HepG2 (cell line): ENCODE measurements around the gene PAK1. TPM values are rescaled to one million over a fixed set of nuclear protein-coding genes. Genes with fewer than 3 reads are reported as not detected.

Experiments used
- GPBP1L1 ChIP-seq: sonication (generic); formaldehyde crosslinking; IDR thresholded peaks from 2 replicates; pipeline ENCODE4 v1.5.0; 2020; ENCODE audit warnings: mild to moderate bottlenecking, missing genetic modification reagents
- HCFC1 ChIP-seq: fragments of 150-350 bp; IDR thresholded peaks from 2 replicates; pipeline ENCODE4 v1.6.1; 2014; ENCODE audit warnings: low read depth, low read length
- POLR2G ChIP-seq: fragments of 200-400 bp; formaldehyde crosslinking; IDR thresholded peaks from 2 replicates; pipeline ENCODE4 v1.6.1; 2018; ENCODE audit warnings: mild to moderate bottlenecking, low read depth, low read length, moderate library complexity
- RAD21 ChIP-seq: fragments of 450-650 bp; formaldehyde crosslinking; IDR thresholded peaks from 2 replicates; pipeline ENCODE4 v1.5.0; 2020; ENCODE audit warnings: mild to moderate bottlenecking
- REPIN1 ChIP-seq: sonication (generic); formaldehyde crosslinking; IDR thresholded peaks from 2 replicates; pipeline ENCODE4 v1.8.0; 2022; ENCODE audit warnings: missing genetic modification reagents, low read depth, mild to moderate bottlenecking, borderline replicate concordance
- SUZ12 ChIP-seq: fragments of 150-350 bp; IDR thresholded peaks from 2 replicates; pipeline ENCODE4 v1.6.1; 2014; ENCODE audit warnings: low read depth, low read length
- ZNF280D ChIP-seq: sonication (generic); formaldehyde crosslinking; IDR thresholded peaks from 2 replicates; pipeline ENCODE4 v1.5.1; 2020; ENCODE audit warnings: mild to moderate bottlenecking, missing genetic modification reagents
- ZNF574 ChIP-seq: sonication (generic); formaldehyde crosslinking; IDR thresholded peaks from 2 replicates; pipeline ENCODE4 v1.4.0; 2020; ENCODE audit warnings: missing genetic modification reagents
- ZNF607 ChIP-seq: sonication (generic); formaldehyde crosslinking; IDR thresholded peaks from 2 replicates; pipeline ENCODE4 v1.5.1; 2020; ENCODE audit warnings: missing genetic modification reagents, mild to moderate bottlenecking, borderline replicate concordance
- ZNF678 ChIP-seq: sonication (generic); formaldehyde crosslinking; IDR thresholded peaks from 2 replicates; pipeline ENCODE4 v1.4.0; 2020; ENCODE audit warnings: mild to moderate bottlenecking, missing genetic modification reagents
- ZSCAN12 ChIP-seq: sonication (generic); formaldehyde crosslinking; IDR thresholded peaks from 2 replicates; pipeline ENCODE4 v1.9.0; 2021; ENCODE audit warnings: mild to moderate bottlenecking, missing genetic modification reagents
- polyA plus RNA-seq, 8 experiments: library from polyadenylated mRNA; depleted of rRNA in 3 of 8; stranded (reverse) in 7 of 8; unstranded in 1 of 8; fragments of >200 nt; fragmentation: Illumina TruSeq in 4 of 8; extraction: Trizol in 4 of 8; gene quantifications; 2 replicates each; pipeline versions ENCODE4 v1.2.1 to v1.2.3, GENCODE V29; 2011 to 2016; ENCODE audit warnings: low read depth in 4 of 8, missing spikeins in 1 of 8, mixed read lengths in 1 of 8; ENCODE audit not compliant: insufficient read depth in 1 of 8
- total RNA-seq, 5 experiments: library from RNA; depleted of rRNA; stranded (reverse); fragments of >200 nt; fragmentation: Illumina TruSeq; extraction: Trizol; gene quantifications; 2 replicates each; pipeline ENCODE4 v1.2.3, GENCODE V29; 2016; ENCODE audit warnings: low read depth in 1 of 5
- TF ChIP-seq, protein P1 (sequence below): sonication (generic); formaldehyde crosslinking; IDR thresholded peaks from 2 replicates; pipeline ENCODE4 v1.9.0; 2021; ENCODE audit warnings: missing genetic modification reagents, borderline replicate concordance
- TF ChIP-seq, protein P2 (sequence below): sonication (generic); formaldehyde crosslinking; IDR thresholded peaks from 2 replicates; pipeline ENCODE4 v1.4.0; 2020; ENCODE audit warnings: missing genetic modification reagents, borderline replicate concordance

The PAK1 gene
- total and polyA plus RNA-seq, 2 of the 13 experiments (the other 11 are each of a cell fraction or from before 2014, with no cell fraction given), result 1.5 to 4.3 TPM

- peak; percentile 42 for TF ChIP-seq ZNF574 (CRISPR knock-in tag)
- TF ChIP-seq REPIN1 (CRISPR knock-in tag), result no peak
- TF ChIP-seq, protein P1, sequence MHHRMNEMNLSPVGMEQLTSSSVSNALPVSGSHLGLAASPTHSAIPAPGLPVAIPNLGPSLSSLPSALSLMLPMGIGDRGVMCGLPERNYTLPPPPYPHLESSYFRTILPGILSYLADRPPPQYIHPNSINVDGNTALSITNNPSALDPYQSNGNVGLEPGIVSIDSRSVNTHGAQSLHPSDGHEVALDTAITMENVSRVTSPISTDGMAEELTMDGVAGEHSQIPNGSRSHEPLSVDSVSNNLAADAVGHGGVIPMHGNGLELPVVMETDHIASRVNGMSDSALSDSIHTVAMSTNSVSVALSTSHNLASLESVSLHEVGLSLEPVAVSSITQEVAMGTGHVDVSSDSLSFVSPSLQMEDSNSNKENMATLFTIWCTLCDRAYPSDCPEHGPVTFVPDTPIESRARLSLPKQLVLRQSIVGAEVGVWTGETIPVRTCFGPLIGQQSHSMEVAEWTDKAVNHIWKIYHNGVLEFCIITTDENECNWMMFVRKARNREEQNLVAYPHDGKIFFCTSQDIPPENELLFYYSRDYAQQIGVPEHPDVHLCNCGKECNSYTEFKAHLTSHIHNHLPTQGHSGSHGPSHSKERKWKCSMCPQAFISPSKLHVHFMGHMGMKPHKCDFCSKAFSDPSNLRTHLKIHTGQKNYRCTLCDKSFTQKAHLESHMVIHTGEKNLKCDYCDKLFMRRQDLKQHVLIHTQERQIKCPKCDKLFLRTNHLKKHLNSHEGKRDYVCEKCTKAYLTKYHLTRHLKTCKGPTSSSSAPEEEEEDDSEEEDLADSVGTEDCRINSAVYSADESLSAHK (CRISPR knock-in tag), result no peak
- TF ChIP-seq, protein P2, sequence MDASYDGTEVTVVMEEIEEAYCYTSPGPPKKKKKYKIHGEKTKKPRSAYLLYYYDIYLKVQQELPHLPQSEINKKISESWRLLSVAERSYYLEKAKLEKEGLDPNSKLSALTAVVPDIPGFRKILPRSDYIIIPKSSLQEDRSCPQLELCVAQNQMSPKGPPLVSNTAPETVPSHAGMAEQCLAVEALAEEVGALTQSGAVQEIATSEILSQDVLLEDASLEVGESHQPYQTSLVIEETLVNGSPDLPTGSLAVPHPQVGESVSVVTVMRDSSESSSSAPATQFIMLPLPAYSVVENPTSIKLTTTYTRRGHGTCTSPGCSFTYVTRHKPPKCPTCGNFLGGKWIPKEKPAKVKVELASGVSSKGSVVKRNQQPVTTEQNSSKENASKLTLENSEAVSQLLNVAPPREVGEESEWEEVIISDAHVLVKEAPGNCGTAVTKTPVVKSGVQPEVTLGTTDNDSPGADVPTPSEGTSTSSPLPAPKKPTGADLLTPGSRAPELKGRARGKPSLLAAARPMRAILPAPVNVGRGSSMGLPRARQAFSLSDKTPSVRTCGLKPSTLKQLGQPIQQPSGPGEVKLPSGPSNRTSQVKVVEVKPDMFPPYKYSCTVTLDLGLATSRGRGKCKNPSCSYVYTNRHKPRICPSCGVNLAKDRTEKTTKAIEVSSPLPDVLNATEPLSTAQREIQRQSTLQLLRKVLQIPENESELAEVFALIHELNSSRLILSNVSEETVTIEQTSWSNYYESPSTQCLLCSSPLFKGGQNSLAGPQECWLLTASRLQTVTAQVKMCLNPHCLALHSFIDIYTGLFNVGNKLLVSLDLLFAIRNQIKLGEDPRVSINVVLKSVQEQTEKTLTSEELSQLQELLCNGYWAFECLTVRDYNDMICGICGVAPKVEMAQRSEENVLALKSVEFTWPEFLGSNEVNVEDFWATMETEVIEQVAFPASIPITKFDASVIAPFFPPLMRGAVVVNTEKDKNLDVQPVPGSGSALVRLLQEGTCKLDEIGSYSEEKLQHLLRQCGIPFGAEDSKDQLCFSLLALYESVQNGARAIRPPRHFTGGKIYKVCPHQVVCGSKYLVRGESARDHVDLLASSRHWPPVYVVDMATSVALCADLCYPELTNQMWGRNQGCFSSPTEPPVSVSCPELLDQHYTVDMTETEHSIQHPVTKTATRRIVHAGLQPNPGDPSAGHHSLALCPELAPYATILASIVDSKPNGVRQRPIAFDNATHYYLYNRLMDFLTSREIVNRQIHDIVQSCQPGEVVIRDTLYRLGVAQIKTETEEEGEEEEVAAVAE (CRISPR knock-in tag), result no peak
- TF ChIP-seq SUZ12, result no peak
- no peak for TF ChIP-seq GPBP1L1
- TF ChIP-seq ZNF678, result no peak
- TF ChIP-seq HCFC1, result no peak
- TF ChIP-seq ZNF607 (CRISPR knock-in tag), result no peak
- no peak for TF ChIP-seq ZSCAN12 (CRISPR knock-in tag)
- TF ChIP-seq ZNF280D, result no peak
- no peak for TF ChIP-seq RAD21 (CRISPR knock-in tag)
- TF ChIP-seq POLR2G, result no peak
Measured at GRCh38 chr11:77473801-77474683, at the start of gene PAK1 (continued).
